ENCODE measurements around the gene CCDC192.

DNA sequence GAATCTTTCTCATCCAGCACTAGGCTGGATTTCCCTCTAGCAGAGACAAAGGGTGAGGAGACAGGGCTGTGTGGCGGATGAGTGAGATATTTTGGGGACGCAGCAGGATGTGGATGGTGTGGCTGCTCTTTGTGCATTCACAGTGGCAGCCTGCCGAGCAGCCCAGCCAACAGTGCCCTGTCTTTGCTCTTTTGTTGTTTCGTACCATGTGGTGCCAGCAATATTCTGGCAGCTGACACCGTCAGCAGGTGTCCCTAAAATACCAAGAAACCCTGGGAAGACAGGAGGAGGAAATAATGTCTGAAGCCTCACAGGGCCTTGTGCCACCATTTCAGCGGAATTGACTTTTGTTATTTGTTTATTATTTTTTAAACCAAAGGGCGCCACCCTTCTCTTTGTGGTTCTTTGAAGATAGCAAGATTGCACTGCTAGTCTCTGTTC lies 141.4 kb downstream of the CCDC192 start:
- TF ChIP-seq, protein P1, sequence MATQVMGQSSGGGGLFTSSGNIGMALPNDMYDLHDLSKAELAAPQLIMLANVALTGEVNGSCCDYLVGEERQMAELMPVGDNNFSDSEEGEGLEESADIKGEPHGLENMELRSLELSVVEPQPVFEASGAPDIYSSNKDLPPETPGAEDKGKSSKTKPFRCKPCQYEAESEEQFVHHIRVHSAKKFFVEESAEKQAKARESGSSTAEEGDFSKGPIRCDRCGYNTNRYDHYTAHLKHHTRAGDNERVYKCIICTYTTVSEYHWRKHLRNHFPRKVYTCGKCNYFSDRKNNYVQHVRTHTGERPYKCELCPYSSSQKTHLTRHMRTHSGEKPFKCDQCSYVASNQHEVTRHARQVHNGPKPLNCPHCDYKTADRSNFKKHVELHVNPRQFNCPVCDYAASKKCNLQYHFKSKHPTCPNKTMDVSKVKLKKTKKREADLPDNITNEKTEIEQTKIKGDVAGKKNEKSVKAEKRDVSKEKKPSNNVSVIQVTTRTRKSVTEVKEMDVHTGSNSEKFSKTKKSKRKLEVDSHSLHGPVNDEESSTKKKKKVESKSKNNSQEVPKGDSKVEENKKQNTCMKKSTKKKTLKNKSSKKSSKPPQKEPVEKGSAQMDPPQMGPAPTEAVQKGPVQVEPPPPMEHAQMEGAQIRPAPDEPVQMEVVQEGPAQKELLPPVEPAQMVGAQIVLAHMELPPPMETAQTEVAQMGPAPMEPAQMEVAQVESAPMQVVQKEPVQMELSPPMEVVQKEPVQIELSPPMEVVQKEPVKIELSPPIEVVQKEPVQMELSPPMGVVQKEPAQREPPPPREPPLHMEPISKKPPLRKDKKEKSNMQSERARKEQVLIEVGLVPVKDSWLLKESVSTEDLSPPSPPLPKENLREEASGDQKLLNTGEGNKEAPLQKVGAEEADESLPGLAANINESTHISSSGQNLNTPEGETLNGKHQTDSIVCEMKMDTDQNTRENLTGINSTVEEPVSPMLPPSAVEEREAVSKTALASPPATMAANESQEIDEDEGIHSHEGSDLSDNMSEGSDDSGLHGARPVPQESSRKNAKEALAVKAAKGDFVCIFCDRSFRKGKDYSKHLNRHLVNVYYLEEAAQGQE (IDR thresholded peaks at IDR 0.05; ENCODE audit: borderline replicate concordance), result no peak
- TF ChIP-seq MXI1 (conservative IDR thresholded peaks at IDR 0.05; ENCODE audit: poor library complexity, severe bottlenecking) (no peak), EP300 (conservative IDR thresholded peaks at IDR 0.05; ENCODE audit: poor library complexity, severe bottlenecking) (no peak)

Data from neural cell (in vitro differentiated cells).